ENCODE data around the gene NUP210L. TPM values are rescaled to one million over a fixed set of nuclear protein-coding genes. Genes with fewer than 3 reads are reported as not detected.

Gene NUP210L
- total and polyA plus RNA-seq, 9 of the 15 experiments (the other 6 are each of a cell fraction or from before 2014, with no cell fraction given) = 0.01 to 0.04 TPM; not detected in 7

DNA sequence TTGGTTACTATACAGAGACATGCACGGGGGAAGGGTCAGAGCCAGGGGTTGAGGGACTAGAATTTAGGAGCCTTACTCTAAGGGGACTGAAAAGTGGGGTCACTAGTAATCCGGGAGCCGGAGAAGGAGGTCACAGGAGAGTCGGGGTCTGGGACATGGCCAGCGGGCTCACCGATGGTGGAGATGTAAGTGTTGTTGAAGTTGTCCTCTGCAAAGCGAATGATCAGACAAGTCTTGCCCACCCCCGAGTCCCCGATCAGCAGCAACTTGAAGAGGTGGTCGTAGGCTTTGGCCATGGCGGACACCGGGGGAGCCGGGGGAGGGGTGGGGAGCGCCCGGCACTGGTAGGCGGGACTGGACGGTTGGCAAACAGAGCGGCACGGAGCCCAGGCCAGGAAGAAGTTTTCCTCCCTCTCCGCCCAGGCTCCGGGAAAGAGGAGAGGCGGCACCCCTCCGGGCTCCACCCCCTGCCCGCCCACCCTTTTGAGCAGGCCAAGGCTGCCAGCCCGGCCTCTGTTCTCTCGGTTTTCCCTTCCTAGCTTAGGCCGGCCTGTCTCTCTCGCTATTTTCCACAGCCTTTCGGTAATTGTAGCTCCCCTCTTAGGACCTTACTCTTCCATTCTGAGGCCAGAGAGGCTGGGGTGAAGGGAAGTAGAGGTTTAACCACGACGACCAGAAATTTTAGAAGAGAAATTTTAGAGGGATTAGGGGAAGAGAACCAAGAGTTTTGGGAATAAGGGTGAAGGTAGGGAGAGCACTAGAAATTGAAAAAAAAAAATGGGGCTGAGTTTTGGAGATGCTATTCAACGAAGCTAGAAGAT lies 168.7 kb downstream of the NUP210L start, which contains the start of gene RAB13:
TSS of gene RAB13 (minus strand) at position 399 of the 821 bp plus-strand sequence. CDS start at position 296, 103 bp downstream.
- peak within 1 kb of the TSS; percentile 89 for H2AFZ ChIP-seq (ENCODE audit: low read depth, low read length)
- H3K9me3 ChIP-seq (replicated peaks; ENCODE audit: control insufficient read depth, insufficient read depth, low read depth, low read length) = no peaks in the 10 kb centered on the region
- BruUV-seq (replicated peaks) = no TSS peak
- DNase-seq (ENCODE audit: extremely low read depth in 1 of 4, low spot score in 3 of 4) (peak; percentile 77 to 89 (median 88)), FAIRE-seq (no peak), ATAC-seq (peak; percentile 76)
- no peaks in the 10 kb centered on the region for H3K9me1 ChIP-seq (ENCODE audit: control insufficient read depth, insufficient read depth, low read length)
- peaks cover 22% of the 10 kb centered on the region for H3K79me2 ChIP-seq (ENCODE audit: control insufficient read depth, insufficient read depth, low read length)
- POLR2A ChIA-PET = interaction anchor here (0.6 to 2.8 kb wide), 13 partner anchors 9 to 336 kb away, joined by 3 to 16 read pairs (median 5); partner anchors contain the start of genes CREB3L4, DENND4B, JTB and UBAP2L
- H4K20me1 ChIP-seq (replicated peaks; ENCODE audit: control insufficient read depth, insufficient read depth, low read length) = no peaks in the 10 kb centered on the region
- intact Hi-C loops (cut with micrococcal nuclease) = loop anchor here (1.0 to 10.0 kb wide), 7 partner anchors 39 to 631 kb away; partner anchors contain the start of genes DENND4B, ILF2 and S100A9
- peak within 1 kb of the TSS; percentile 89 to 93 for H3K9ac ChIP-seq (ENCODE audit: insufficient read depth in 1 of 2, low read depth in 2 of 2, low read length in 2 of 2)
- H3K4me2 ChIP-seq (ENCODE audit: insufficient read depth, low read length) = peak within 1 kb of the TSS; percentile 94
- peaks cover 23% of the 10 kb centered on the region for H3K36me3 ChIP-seq (ENCODE audit: control insufficient read depth, insufficient read depth, low read length)
- peak within 1 kb of the TSS; percentile 55 for H3K4me3 ChIP-seq
- CTCF ChIA-PET (ENCODE audit: low intra/inter-chr PET ratio) = interaction anchor here (0.6 to 1.8 kb wide), 7 partner anchors 41 to 631 kb away, joined by 3 to 19 read pairs (median 6); no protein-coding TSS in a partner anchor
- in situ Hi-C loops (cut with MboI) = loop anchor here (5.0 to 10.0 kb wide), 3 partner anchors 189 to 481 kb away; partner anchors contain the start of gene NPR1
- H3K27me3 ChIP-seq (ENCODE audit: control insufficient read depth in 2 of 2, insufficient read depth in 2 of 2, low read length in 2 of 2) = no peaks in the 10 kb centered on the region
- 0% methylated on average over 13 of the region's 32 CpGs for WGBS (ENCODE audit: insufficient coverage, low coverage, missing lambda C conversion rate)
- H3K27ac ChIP-seq (ENCODE audit: extremely low read depth, low read depth, low read length) = peak within 1 kb of the TSS; percentile 75
- peaks cover 5 to 14% of the 10 kb centered on the region in 2 experiments; a peak in 4 of 5 replicates for H3K4me1 ChIP-seq (replicated peaks in 1 of 2; ENCODE audit: control insufficient read depth in 2 of 2, insufficient read depth in 2 of 2, low read length in 2 of 2)
- TF ChIP-seq, protein P1, sequence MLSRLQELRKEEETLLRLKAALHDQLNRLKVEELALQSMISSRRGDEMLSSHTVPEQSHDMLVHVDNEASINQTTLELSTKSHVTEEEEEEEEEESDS (CRISPR knock-in tag; IDR thresholded peaks at IDR 0.05) = no peak
- no peak for TF ChIP-seq ZNF324 (CRISPR knock-in tag; IDR thresholded peaks at IDR 0.05)
- TF ChIP-seq PYGO2 (tag; IDR thresholded peaks at IDR 0.05) = no peak
- TF ChIP-seq RFX7 (CRISPR knock-in tag; IDR thresholded peaks at IDR 0.05) = no peak
- TF ChIP-seq NFATC3 (IDR thresholded peaks at IDR 0.05) = peak; percentile 46; the same call in 1 of the 2 replicates
- TF ChIP-seq, protein P2, sequence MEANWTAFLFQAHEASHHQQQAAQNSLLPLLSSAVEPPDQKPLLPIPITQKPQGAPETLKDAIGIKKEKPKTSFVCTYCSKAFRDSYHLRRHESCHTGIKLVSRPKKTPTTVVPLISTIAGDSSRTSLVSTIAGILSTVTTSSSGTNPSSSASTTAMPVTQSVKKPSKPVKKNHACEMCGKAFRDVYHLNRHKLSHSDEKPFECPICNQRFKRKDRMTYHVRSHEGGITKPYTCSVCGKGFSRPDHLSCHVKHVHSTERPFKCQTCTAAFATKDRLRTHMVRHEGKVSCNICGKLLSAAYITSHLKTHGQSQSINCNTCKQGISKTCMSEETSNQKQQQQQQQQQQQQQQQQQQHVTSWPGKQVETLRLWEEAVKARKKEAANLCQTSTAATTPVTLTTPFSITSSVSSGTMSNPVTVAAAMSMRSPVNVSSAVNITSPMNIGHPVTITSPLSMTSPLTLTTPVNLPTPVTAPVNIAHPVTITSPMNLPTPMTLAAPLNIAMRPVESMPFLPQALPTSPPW (CRISPR knock-in tag; IDR thresholded peaks at IDR 0.05) = peak; percentile 23; the same call in 1 of the 2 replicates
- TF ChIP-seq RBM15 (IDR thresholded peaks at IDR 0.05; ENCODE audit: insufficient read depth, low read length) = no peak
- TF ChIP-seq KDM5B (IDR thresholded peaks at IDR 0.05; ENCODE audit: insufficient replicate concordance, low read depth, low read length) = peak; percentile 47
- no peak for TF ChIP-seq DIDO1 (tag; IDR thresholded peaks at IDR 0.05; ENCODE audit: low read depth)
- no peak for TF ChIP-seq ZNF121 (CRISPR knock-in tag; conservative IDR thresholded peaks at IDR 0.05)
- TF ChIP-seq NFE2 (IDR thresholded peaks at IDR 0.05; ENCODE audit: low read depth) = no peak
- no peak for TF ChIP-seq ZC3H4 (CRISPR knock-in tag; IDR thresholded peaks at IDR 0.05; ENCODE audit: borderline replicate concordance)
- TF ChIP-seq, protein P3, sequence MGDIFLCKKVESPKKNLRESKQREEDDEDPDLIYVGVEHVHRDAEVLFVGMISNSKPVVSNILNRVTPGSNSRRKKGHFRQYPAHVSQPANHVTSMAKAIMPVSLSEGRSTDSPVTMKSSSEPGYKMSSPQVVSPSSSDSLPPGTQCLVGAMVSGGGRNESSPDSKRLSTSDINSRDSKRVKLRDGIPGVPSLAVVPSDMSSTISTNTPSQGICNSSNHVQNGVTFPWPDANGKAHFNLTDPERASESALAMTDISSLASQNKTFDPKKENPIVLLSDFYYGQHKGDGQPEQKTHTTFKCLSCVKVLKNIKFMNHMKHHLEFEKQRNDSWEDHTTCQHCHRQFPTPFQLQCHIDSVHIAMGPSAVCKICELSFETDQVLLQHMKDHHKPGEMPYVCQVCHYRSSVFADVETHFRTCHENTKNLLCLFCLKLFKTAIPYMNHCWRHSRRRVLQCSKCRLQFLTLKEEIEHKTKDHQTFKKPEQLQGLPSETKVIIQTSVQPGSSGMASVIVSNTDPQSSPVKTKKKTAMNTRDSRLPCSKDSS (IDR thresholded peaks at IDR 0.05; ENCODE audit: low read depth, partially characterized antibody) = no peak
- TF ChIP-seq, protein P4, sequence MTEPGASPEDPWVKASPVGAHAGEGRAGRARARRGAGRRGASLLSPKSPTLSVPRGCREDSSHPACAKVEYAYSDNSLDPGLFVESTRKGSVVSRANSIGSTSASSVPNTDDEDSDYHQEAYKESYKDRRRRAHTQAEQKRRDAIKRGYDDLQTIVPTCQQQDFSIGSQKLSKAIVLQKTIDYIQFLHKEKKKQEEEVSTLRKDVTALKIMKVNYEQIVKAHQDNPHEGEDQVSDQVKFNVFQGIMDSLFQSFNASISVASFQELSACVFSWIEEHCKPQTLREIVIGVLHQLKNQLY (CRISPR knock-in tag; conservative IDR thresholded peaks at IDR 0.05) = no peak
- 0 out of 2 replicates have a peak, but pooled peaks have one; percentile 3 for TF ChIP-seq ZNF766 (CRISPR knock-in tag; conservative IDR thresholded peaks at IDR 0.05)
- no peak for TF ChIP-seq TSC22D4 (tag; IDR thresholded peaks at IDR 0.05)
- TF ChIP-seq HLTF (IDR thresholded peaks at IDR 0.05) = no peak; the same call in 1 of the 2 replicates

Data from K562 (cell line).